ENCODE data around the gene CYB561A3. TPM values are rescaled to one million over a fixed set of nuclear protein-coding genes. Genes with fewer than 3 reads are reported as not detected.
A peak's percentile ranks its signal among the peaks of the same experiment; 100 is the strongest.

Gene CYB561A3
- total and polyA plus RNA-seq, 10 donors = 62.1 to 138 (median 91.4) TPM

GRCh38 chr11:61335355-61335710, 26.3 kb downstream of the CYB561A3 start:
- Histone ChIP-seq H3K4me1 (peaks cover 33 to 68% (median 48%) of the 10 kb centered on the region in 6 donors), H3K27me3 (replicated peaks in 1 of 7) (no peaks in the 10 kb centered on the region), H3K9me3 (no peaks in the 10 kb centered on the region), H3K27ac (peak overlapping the region; percentile 5 to 96 (median 61)), H3K4me3 (no peak overlapping the region), H3K36me3 (peaks cover 0 to 29% (median 0%) of the 10 kb centered on the region in 6 donors)
- intact Hi-C loops (cut with DNase I; ENCODE audit: low total_unique reads) = loop anchor here (10.0 kb wide), 1 partner anchor 89 kb away; the partner anchor contains the start of gene CPSF7
- TF ChIP-seq POLR2AphosphoS5 (IDR thresholded peaks at IDR 0.05) (no peak), CTCF (IDR thresholded peaks at IDR 0.05 in 8 of 11, conservative IDR thresholded peaks at IDR 0.05 in 3 of 11) (no peak), POLR2A (IDR thresholded peaks at IDR 0.05) (no peak)
- no peak for DNase-seq
- 33 to 79% (median 55%) methylated on average over 1 of the region's 1 CpG for WGBS, 5 donors

GRCh38 chr11:61334434-61335354, 27.0 kb downstream of the CYB561A3 start:
- no peaks in the 10 kb centered on the region for H3K27me3 ChIP-seq (replicated peaks in 1 of 7)
- DNase-seq = no peak
- peaks cover 33 to 74% (median 52%) of the 10 kb centered on the region in 6 donors for H3K4me1 ChIP-seq
- peak overlapping the region in 7 of 8 donors; percentile 5 to 96 (median 89) for H3K27ac ChIP-seq
- no peak overlapping the region for H3K4me3 ChIP-seq
- TF ChIP-seq CTCF (IDR thresholded peaks at IDR 0.05 in 8 of 11, conservative IDR thresholded peaks at IDR 0.05 in 3 of 11) (no peak), POLR2A (IDR thresholded peaks at IDR 0.05) (no peak), POLR2AphosphoS5 (IDR thresholded peaks at IDR 0.05) (no peak)
- H3K36me3 ChIP-seq = peaks cover 0 to 32% (median 1%) of the 10 kb centered on the region in 6 donors
- no peaks in the 10 kb centered on the region for H3K9me3 ChIP-seq
- intact Hi-C loops (cut with DNase I; ENCODE audit: low total_unique reads) = loop anchor here (10.0 kb wide), 1 partner anchor 90 kb away; the partner anchor contains the start of gene CPSF7
- 87 to 96% (median 90%) methylated on average over 15 to 16 of the region's 16 CpGs for WGBS, 5 donors

- H3K36me3 ChIP-seq = peaks cover 0 to 32% (median 6%) of the 10 kb centered on the region in 6 donors
- H3K27me3 ChIP-seq (replicated peaks in 1 of 7) = no peaks in the 10 kb centered on the region
- intact Hi-C loops (cut with DNase I; ENCODE audit: low total_unique reads) = loop anchor here (10.0 kb wide), 1 partner anchor 91 kb away; the partner anchor contains the start of gene CPSF7
- no peaks in the 10 kb centered on the region for H3K9me3 ChIP-seq
- 27% methylated on average over 19 of the region's 19 CpGs for WGBS, 5 donors
- TF ChIP-seq CTCF (IDR thresholded peaks at IDR 0.05 in 8 of 11, conservative IDR thresholded peaks at IDR 0.05 in 3 of 11) = no peak
- no peak for TF ChIP-seq POLR2A (IDR thresholded peaks at IDR 0.05)
- no peak for TF ChIP-seq POLR2AphosphoS5 (IDR thresholded peaks at IDR 0.05)
- no peak for DNase-seq
- peak overlapping the region; percentile 82 to 99 (median 90) for H3K4me3 ChIP-seq
- H3K4me1 ChIP-seq = peaks cover 36 to 83% (median 55%) of the 10 kb centered on the region in 6 donors
- peak overlapping the region; percentile 82 to 96 (median 92) for H3K27ac ChIP-seq
Measured at GRCh38 chr11:61333550-61334433, 27.9 kb downstream of the CYB561A3 start.

All from spleen (tissue), 11 donors.